ENCODE measurements around the gene SETDB1. TPM values are rescaled to one million over a fixed set of nuclear protein-coding genes. Genes with fewer than 3 reads are reported as not detected.
"Not testable (repeated sequence)": the region's sequence is repeated elsewhere in the genome, so short reads cannot be mapped to it uniquely, and the experiment has no call there.

SETDB1 gene
- total RNA-seq, 1 donor from 2014 or later: 47.5 TPM

DNA sequence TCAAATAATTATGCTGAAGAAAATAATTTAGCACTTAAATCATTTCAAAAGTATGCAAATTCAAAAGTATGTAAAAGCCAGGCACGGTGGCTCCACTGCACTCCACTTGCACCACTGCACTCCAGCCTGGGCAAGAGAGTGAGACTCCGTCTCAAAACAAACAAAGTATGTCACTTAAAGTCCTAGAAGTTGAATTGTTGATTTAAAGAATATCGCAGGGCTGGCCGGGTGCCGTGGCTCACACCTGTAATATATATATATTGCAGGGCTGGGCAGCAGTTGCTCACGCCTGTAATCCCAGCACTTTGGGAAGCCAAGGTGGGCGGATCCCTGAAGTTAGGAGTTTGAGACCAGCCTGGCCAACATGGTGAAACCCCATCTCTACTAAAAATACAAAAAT lies 8.8 kb upstream of the SETDB1 start:
- ATAC-seq: no peak

GRCh38 chr1:150922519-150922975 lies 3.6 kb upstream of the SETDB1 start:
- H3K27ac ChIP-seq: no peak overlapping the region
- DNase-seq: no peak
- H3K36me3 ChIP-seq: peaks cover 1% of the 10 kb centered on the region
- peaks cover 9% of the 10 kb centered on the region for H3K4me1 ChIP-seq
- no peaks in the 10 kb centered on the region for H3K9me3 ChIP-seq
- H3K27me3 ChIP-seq (ENCODE audit: low read depth): no peaks in the 10 kb centered on the region
- no peak overlapping the region for H3K4me3 ChIP-seq
- intact Hi-C loops (cut with DNase I): no loop called here
- ATAC-seq: peak; percentile 14 to 48
- TF ChIP-seq, protein P1, sequence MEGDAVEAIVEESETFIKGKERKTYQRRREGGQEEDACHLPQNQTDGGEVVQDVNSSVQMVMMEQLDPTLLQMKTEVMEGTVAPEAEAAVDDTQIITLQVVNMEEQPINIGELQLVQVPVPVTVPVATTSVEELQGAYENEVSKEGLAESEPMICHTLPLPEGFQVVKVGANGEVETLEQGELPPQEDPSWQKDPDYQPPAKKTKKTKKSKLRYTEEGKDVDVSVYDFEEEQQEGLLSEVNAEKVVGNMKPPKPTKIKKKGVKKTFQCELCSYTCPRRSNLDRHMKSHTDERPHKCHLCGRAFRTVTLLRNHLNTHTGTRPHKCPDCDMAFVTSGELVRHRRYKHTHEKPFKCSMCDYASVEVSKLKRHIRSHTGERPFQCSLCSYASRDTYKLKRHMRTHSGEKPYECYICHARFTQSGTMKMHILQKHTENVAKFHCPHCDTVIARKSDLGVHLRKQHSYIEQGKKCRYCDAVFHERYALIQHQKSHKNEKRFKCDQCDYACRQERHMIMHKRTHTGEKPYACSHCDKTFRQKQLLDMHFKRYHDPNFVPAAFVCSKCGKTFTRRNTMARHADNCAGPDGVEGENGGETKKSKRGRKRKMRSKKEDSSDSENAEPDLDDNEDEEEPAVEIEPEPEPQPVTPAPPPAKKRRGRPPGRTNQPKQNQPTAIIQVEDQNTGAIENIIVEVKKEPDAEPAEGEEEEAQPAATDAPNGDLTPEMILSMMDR (IDR thresholded peaks at IDR 0.05): peak; percentile 71

More for the DNA sequence above, 8.8 kb upstream of the SETDB1 start:
- Histone ChIP-seq H3K9me3 (no peaks in the 10 kb centered on the region), H3K27ac (no peak overlapping the region), H3K4me3 (no peak overlapping the region), H3K4me1 (no peaks in the 10 kb centered on the region), H3K27me3 (ENCODE audit: low read depth) (no peaks in the 10 kb centered on the region), H3K36me3 (no peaks in the 10 kb centered on the region)
- intact Hi-C loops (cut with DNase I): no loop called here
- DNase-seq: no peak
- TF ChIP-seq, protein P1 (IDR thresholded peaks at IDR 0.05): no peak

- H3K9me3 ChIP-seq: no peaks in the 10 kb centered on the region
- TF ChIP-seq, protein P1 (IDR thresholded peaks at IDR 0.05): no peak
- ATAC-seq: no peak
- H3K4me1 ChIP-seq: peaks cover 14% of the 10 kb centered on the region
- intact Hi-C loops (cut with DNase I): no loop called here
- peak; percentile 49 for DNase-seq
- H3K4me3 ChIP-seq: peak overlapping the region; percentile 67
- peaks cover 26% of the 10 kb centered on the region for H3K36me3 ChIP-seq
- no peaks in the 10 kb centered on the region for H3K27me3 ChIP-seq (ENCODE audit: low read depth)
- H3K27ac ChIP-seq: no peak overlapping the region
Measured at GRCh38 chr1:150925080-150925479, 1.1 kb upstream of the SETDB1 start.

GRCh38 chr1:150927624-150928023 lies 1.5 kb downstream of the SETDB1 start:
- ATAC-seq (no peak), DNase-seq (no peak)
- H3K27ac ChIP-seq: no peak overlapping the region
- TF ChIP-seq, protein P1 (IDR thresholded peaks at IDR 0.05): no peak
- peaks cover 51% of the 10 kb centered on the region for H3K36me3 ChIP-seq
- H3K27me3 ChIP-seq (ENCODE audit: low read depth): no peaks in the 10 kb centered on the region
- intact Hi-C loops (cut with DNase I): no loop called here
- H3K9me3 ChIP-seq: peaks cover 5% of the 10 kb centered on the region
- H3K4me3 ChIP-seq: no peak overlapping the region
- H3K4me1 ChIP-seq: peaks cover 14% of the 10 kb centered on the region

DNA sequence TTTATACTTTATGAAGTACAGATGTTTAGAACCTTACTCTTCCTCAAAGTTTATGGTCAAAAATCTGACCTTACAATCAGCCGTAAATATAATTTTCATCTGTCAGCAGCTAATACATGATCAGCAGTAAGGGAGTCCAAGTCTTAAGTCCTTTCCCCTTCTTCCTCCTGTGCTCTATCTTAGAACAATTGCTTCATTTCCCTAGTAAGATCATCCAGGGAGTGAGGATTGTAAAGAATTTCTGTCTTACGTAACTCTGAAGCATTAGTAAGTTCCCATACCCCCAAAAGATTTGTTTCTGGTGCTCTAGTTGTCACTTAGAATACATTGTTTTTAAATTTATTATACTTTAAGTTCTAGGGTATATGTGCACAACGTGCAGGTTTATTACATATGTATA lies 2.1 kb downstream of the SETDB1 start:
- no peaks in the 10 kb centered on the region for H3K27me3 ChIP-seq (ENCODE audit: low read depth)
- TF ChIP-seq, protein P1 (IDR thresholded peaks at IDR 0.05): no peak
- H3K27ac ChIP-seq: no peak overlapping the region
- peaks cover 58% of the 10 kb centered on the region for H3K36me3 ChIP-seq
- peaks cover 14% of the 10 kb centered on the region for H3K4me1 ChIP-seq
- intact Hi-C loops (cut with DNase I): no loop called here
- H3K9me3 ChIP-seq: peaks cover 5% of the 10 kb centered on the region
- no peak for DNase-seq
- ATAC-seq: no peak
- H3K4me3 ChIP-seq: no peak overlapping the region

DNA sequence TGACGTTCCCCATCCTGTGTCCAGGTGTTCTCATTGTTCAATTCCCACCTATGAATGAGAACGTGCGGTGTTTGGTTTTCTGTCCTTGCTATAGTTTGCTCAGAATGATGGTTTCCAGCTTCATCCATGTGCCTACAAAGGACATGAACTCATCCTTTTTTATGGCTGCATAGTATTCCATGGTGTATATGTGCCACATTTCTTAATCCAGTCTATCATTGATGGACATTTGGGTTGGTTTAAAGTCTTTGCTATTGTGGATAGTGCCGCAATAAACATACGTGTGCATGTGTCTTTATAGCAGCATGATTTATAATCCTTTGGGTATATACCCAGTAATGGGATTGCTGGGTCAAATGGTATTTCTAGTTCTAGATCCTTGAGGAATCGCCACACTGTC lies 2.6 kb downstream of the SETDB1 start:
- H3K27ac ChIP-seq; intact Hi-C loops (cut with DNase I); DNase-seq; H3K4me3 ChIP-seq; H3K9me3 ChIP-seq; H3K27me3 ChIP-seq (ENCODE audit: low read depth); ATAC-seq: not testable (repeated sequence)
- Histone ChIP-seq H3K4me1 (peaks cover 14% of the 10 kb centered on the region), H3K36me3 (peaks cover 58% of the 10 kb centered on the region)
